DOHH2 (cell line): ENCODE results near the gene ALPK1.

Experiments used
- H3F3A ChIP-seq: fragments of 200-600 bp; sonication (generic), shearing (Covaris generic); 2 replicates; pipeline ENCODE4 v1.6.0; 2016; ENCODE audit warnings: antibody characterized with exemption, mild to moderate bottlenecking; ENCODE audit not compliant: control insufficient read depth, insufficient read depth
- H3K27ac ChIP-seq: fragments of 200-600 bp; sonication (generic); 2 replicates; pipeline ENCODE4 v1.5.1; 2014; ENCODE audit warnings: low read depth, mild to moderate bottlenecking, low read length, moderate library complexity
- H3K27me3 ChIP-seq: fragments of 200-600 bp; sonication (generic); 2 replicates; pipeline ENCODE4 v1.6.1; 2014; ENCODE audit warnings: mild to moderate bottlenecking, low read length, mixed read lengths; ENCODE audit not compliant: control insufficient read depth
- H3K36me3 ChIP-seq: fragments of 200-600 bp; sonication (generic); 2 replicates; pipeline ENCODE4 v1.6.1; 2014; ENCODE audit warnings: mild to moderate bottlenecking, low read length, moderate library complexity, mixed read lengths; ENCODE audit not compliant: control insufficient read depth
- H3K4me1 ChIP-seq: fragments of 200-600 bp; sonication (generic); 2 replicates; pipeline ENCODE4 v1.6.1; 2014; ENCODE audit warnings: mild to moderate bottlenecking, low read length, mixed read lengths; ENCODE audit not compliant: control insufficient read depth
- H3K4me2 ChIP-seq: fragments of 200-600 bp; sonication (generic); 2 replicates; pipeline ENCODE4 v1.6.0; 2014; ENCODE audit warnings: mild to moderate bottlenecking, low read length, moderate library complexity
- H3K4me3 ChIP-seq: fragments of 200-600 bp; sonication (generic); 2 replicates; pipeline ENCODE4 v1.5.1; 2014; ENCODE audit warnings: mild to moderate bottlenecking, low read length, mixed read lengths
- H3K79me2 ChIP-seq: fragments of 200-600 bp; sonication (generic); 2 replicates; pipeline ENCODE4 v1.6.1; 2014; ENCODE audit warnings: mild to moderate bottlenecking, low read length, mixed read lengths; ENCODE audit not compliant: control insufficient read depth
- H3K9me2 ChIP-seq: fragments of 200-600 bp; sonication (generic); replicated peaks from 2 replicates; pipeline ENCODE4 v1.6.1; 2014; ENCODE audit warnings: mild to moderate bottlenecking, low read length, mixed read lengths; ENCODE audit not compliant: control insufficient read depth
- H3K9me3 ChIP-seq: fragments of 200-600 bp; sonication (generic); 2 replicates; pipeline ENCODE4 v1.6.1; 2014; ENCODE audit warnings: antibody characterized with exemption, low read length, mixed read lengths; ENCODE audit not compliant: control insufficient read depth, insufficient read depth
- H4K20me1 ChIP-seq: fragments of 200-600 bp; sonication (generic); 2 replicates; pipeline ENCODE4 v1.6.0; 2014; ENCODE audit warnings: low read depth, mild to moderate bottlenecking, antibody characterized with exemption, low read length, moderate library complexity; ENCODE audit not compliant: control insufficient read depth, insufficient read depth
- CTCF ChIP-seq: fragments of 200-600 bp; sonication (generic); IDR thresholded peaks from one replicate; pipeline ENCODE4 v1.5.1; 2014; ENCODE audit warnings: antibody characterized with exemption, mild to moderate bottlenecking, low read depth, low read length; ENCODE audit not compliant: poor library complexity, severe bottlenecking
- EZH2phosphoT487 ChIP-seq: fragments of 200-600 bp; sonication (generic); IDR thresholded peaks from 2 replicates; pipeline ENCODE4 v1.6.1; 2017; ENCODE audit warnings: borderline replicate concordance, mild to moderate bottlenecking, antibody characterized with exemption, low read length, moderate library complexity, mixed read lengths

ALPK1 gene

GRCh38 chr4:112451831-112452230, 154.7 kb downstream of the ALPK1 start:
- TF ChIP-seq EZH2phosphoT487, result no peak
- no peak for TF ChIP-seq CTCF
- H3K79me2 ChIP-seq, result no peaks in the 10 kb centered on the region
- no peak overlapping the region for H3K27ac ChIP-seq
- no peak overlapping the region for H3K4me2 ChIP-seq
- H3K9me3 ChIP-seq, result no peaks in the 10 kb centered on the region
- no peaks in the 10 kb centered on the region for H3K27me3 ChIP-seq
- no peaks in the 10 kb centered on the region for H4K20me1 ChIP-seq
- no peaks in the 10 kb centered on the region for H3K36me3 ChIP-seq
- H3F3A ChIP-seq, result no peaks in the 10 kb centered on the region
- H3K4me3 ChIP-seq, result no peak overlapping the region
- no peaks in the 10 kb centered on the region for H3K4me1 ChIP-seq
- no peaks in the 10 kb centered on the region for H3K9me2 ChIP-seq

GRCh38 chr4:112453321-112453720, 156.2 kb downstream of the ALPK1 start:
- no peaks in the 10 kb centered on the region for H4K20me1 ChIP-seq
- H3K4me2 ChIP-seq, result no peak overlapping the region
- no peaks in the 10 kb centered on the region for H3K27me3 ChIP-seq
- no peaks in the 10 kb centered on the region for H3K4me1 ChIP-seq
- H3K27ac ChIP-seq, result no peak overlapping the region
- no peaks in the 10 kb centered on the region for H3K79me2 ChIP-seq
- no peaks in the 10 kb centered on the region for H3K36me3 ChIP-seq
- no peaks in the 10 kb centered on the region for H3K9me2 ChIP-seq
- TF ChIP-seq CTCF (no peak), EZH2phosphoT487 (no peak)
- H3K4me3 ChIP-seq, result no peak overlapping the region
- H3F3A ChIP-seq, result no peaks in the 10 kb centered on the region
- no peaks in the 10 kb centered on the region for H3K9me3 ChIP-seq

- no peaks in the 10 kb centered on the region for H3K36me3 ChIP-seq
- no peaks in the 10 kb centered on the region for H4K20me1 ChIP-seq
- no peaks in the 10 kb centered on the region for H3K4me1 ChIP-seq
- H3F3A ChIP-seq, result no peaks in the 10 kb centered on the region
- no peak overlapping the region for H3K27ac ChIP-seq
- no peaks in the 10 kb centered on the region for H3K27me3 ChIP-seq
- H3K9me2 ChIP-seq, result no peaks in the 10 kb centered on the region
- H3K79me2 ChIP-seq, result no peaks in the 10 kb centered on the region
- H3K4me3 ChIP-seq, result no peak overlapping the region
- TF ChIP-seq CTCF (no peak), EZH2phosphoT487 (no peak)
- no peaks in the 10 kb centered on the region for H3K9me3 ChIP-seq
- H3K4me2 ChIP-seq, result no peak overlapping the region
These were observed 175.1 kb downstream of the ALPK1 start for GRCh38 chr4:112472318-112472717.

- Histone ChIP-seq H3K4me1 (no peaks in the 10 kb centered on the region), H3K27ac (no peak overlapping the region), H3K36me3 (no peaks in the 10 kb centered on the region), H3K9me2 (no peaks in the 10 kb centered on the region), H3F3A (no peaks in the 10 kb centered on the region), H3K4me2 (no peak overlapping the region), H3K27me3 (no peaks in the 10 kb centered on the region), H3K9me3 (no peaks in the 10 kb centered on the region), H4K20me1 (no peaks in the 10 kb centered on the region), H3K4me3 (no peak overlapping the region), H3K79me2 (no peaks in the 10 kb centered on the region)
- TF ChIP-seq CTCF (no peak), EZH2phosphoT487 (no peak)
These were observed 176.8 kb downstream of the ALPK1 start for GRCh38 chr4:112473985-112474384.
